Cardiac septum (tissue), 1 donor: Measurements from ENCODE around the gene CPPED1. TPM values are rescaled to one million over a fixed set of nuclear protein-coding genes. Genes with fewer than 3 reads are reported as not detected.
"Not testable (repeated sequence)": the region's sequence is repeated elsewhere in the genome, so short reads cannot be mapped to it uniquely, and the experiment has no call there.

Experiments
- DNase-seq: peaks from one replicate; pipeline ENCODE4 v3.0.0-alpha.2; 2020; ENCODE audit warnings: low spot score
- intact Hi-C: fragments of 100-400 bp; cut with DNase I; formaldehyde crosslinking; loops from one replicate; pipeline ENCODE4 v1.14.0; 2022
- total RNA-seq: library from RNA; stranded (reverse); fragmentation: NEBNext Ultra II Directional; extraction: Animal tissue kit (Norgen Biotek cat#: 25700); gene quantifications from one replicate; pipeline ENCODE4 v1.2.1, GENCODE V29; 2021
- donor health status: DM: no; HTN: no; CAD: no.

CPPED1 gene
- total RNA-seq, 1 donor from 2014 or later, result 13.3 TPM

GRCh38 chr16:12805066-12805465 is 1.4 kb upstream of the CPPED1 start:
- intact Hi-C loops, result loop anchor here (10.0 kb wide), 2 partner anchors 230 to 890 kb away; partner anchors contain the start of gene GSPT1

GRCh38 chr16:12804395-12804794 is 708 bp upstream of the CPPED1 start:
- no peak for DNase-seq
- intact Hi-C loops, result loop anchor here (10.0 kb wide), 2 partner anchors 230 to 890 kb away; partner anchors contain the start of gene GSPT1

More at GRCh38 chr16:12805066-12805465, 1.4 kb upstream of the CPPED1 start:
- DNase-seq, result no peak

GRCh38 chr16:12802661-12803060 is 1.0 kb downstream of the CPPED1 start:
- intact Hi-C loops, result loop anchor here (10.0 kb wide), 2 partner anchors 228 to 888 kb away; partner anchors contain the start of gene GSPT1

GRCh38 chr16:12802048-12802447 is 1.6 kb downstream of the CPPED1 start:
- intact Hi-C loops, result loop anchor here (10.0 kb wide), 2 partner anchors 227 to 887 kb away; partner anchors contain the start of gene GSPT1

More at GRCh38 chr16:12802661-12803060, 1.0 kb downstream of the CPPED1 start:
- DNase-seq, result no peak

GRCh38 chr16:12801511-12802042 is 2.1 kb downstream of the CPPED1 start:
- intact Hi-C loops, result loop anchor here (10.0 kb wide), 2 partner anchors 227 to 887 kb away; partner anchors contain the start of gene GSPT1
- DNase-seq, result no peak

More at GRCh38 chr16:12802048-12802447, 1.6 kb downstream of the CPPED1 start:
- DNase-seq, result no peak

GRCh38 chr16:12800817-12801216 is 2.9 kb downstream of the CPPED1 start:
- intact Hi-C loops, result loop anchor here (10.0 kb wide), 2 partner anchors 226 to 886 kb away; partner anchors contain the start of gene GSPT1
- no peak for DNase-seq

- intact Hi-C loops, result loop anchor here (10.0 kb wide), 2 partner anchors 225 to 885 kb away; partner anchors contain the start of gene GSPT1
Observed at GRCh38 chr16:12799996-12800395, 3.7 kb downstream of the CPPED1 start.

GRCh38 chr16:12798846-12799245 is 4.8 kb downstream of the CPPED1 start:
- intact Hi-C loops, result no loop called here
- DNase-seq, result no peak

More at GRCh38 chr16:12799996-12800395, 3.7 kb downstream of the CPPED1 start:
- not testable (repeated sequence) for DNase-seq

- intact Hi-C loops, result no loop called here
- no peak for DNase-seq
Observed at GRCh38 chr16:12798171-12798570, 5.5 kb downstream of the CPPED1 start.

- intact Hi-C loops, result no loop called here
- DNase-seq, result no peak
Observed at GRCh38 chr16:12796498-12796897, 7.2 kb downstream of the CPPED1 start.

- intact Hi-C loops, result no loop called here
- no peak for DNase-seq
Observed at GRCh38 chr16:12794486-12795387, 8.9 kb downstream of the CPPED1 start.

GRCh38 chr16:12793865-12794240 is 9.8 kb downstream of the CPPED1 start:
- no peak for DNase-seq
- intact Hi-C loops, result no loop called here

GRCh38 chr16:12793120-12793864 is 10.4 kb downstream of the CPPED1 start:
- no peak for DNase-seq
- intact Hi-C loops, result no loop called here

GRCh38 chr16:12792528-12792927 is 11.2 kb downstream of the CPPED1 start:
- intact Hi-C loops, result not testable (repeated sequence)

GRCh38 chr16:12791340-12791739 is 12.3 kb downstream of the CPPED1 start:
- intact Hi-C loops, result no loop called here
- no peak for DNase-seq

More at GRCh38 chr16:12792528-12792927, 11.2 kb downstream of the CPPED1 start:
- not testable (repeated sequence) for DNase-seq

- no peak for DNase-seq
- intact Hi-C loops, result no loop called here
Observed at GRCh38 chr16:12788758-12789157, 14.9 kb downstream of the CPPED1 start.

GRCh38 chr16:12786081-12786480 is 17.6 kb downstream of the CPPED1 start:
- DNase-seq, result no peak
- intact Hi-C loops, result no loop called here

- no peak for DNase-seq
- intact Hi-C loops, result no loop called here
Observed at GRCh38 chr16:12784076-12784475, 19.6 kb downstream of the CPPED1 start.

GRCh38 chr16:12781777-12782176 is 21.9 kb downstream of the CPPED1 start:
- no peak for DNase-seq
- intact Hi-C loops, result no loop called here

- intact Hi-C loops, result no loop called here
- DNase-seq, result no peak
Observed at GRCh38 chr16:12780467-12780866, 23.2 kb downstream of the CPPED1 start.
